Suprapubic skin (tissue), 4 donors: ENCODE measurements around the gene CSMD2.

Source experiments
- EP300 ChIP-seq: sonication (generic); formaldehyde crosslinking; IDR thresholded peaks from one replicate; pipeline ENCODE4 v1.6.1; 2017; ENCODE audit warnings: antibody characterized with exemption
- POLR2A ChIP-seq, 2 donors: fragments of 450-650 bp; IDR thresholded peaks; one replicate each; pipeline ENCODE4 v1.6.1; 2017; ENCODE audit warnings: antibody characterized with exemption in 2 of 2, mild to moderate bottlenecking in 2 of 2, moderate library complexity in 2 of 2
- POLR2AphosphoS5 ChIP-seq, 3 donors: sonication (generic); formaldehyde crosslinking; IDR thresholded peaks; one replicate each; pipeline ENCODE4 v1.6.1; 2017; ENCODE audit warnings: antibody characterized with exemption in 3 of 3
- TF ChIP-seq, protein P1 (sequence below), 2 donors: fragments of 200-600 bp in 1 of 2; fragments of 450-650 bp in 1 of 2; sonication (generic) in 1 of 2; IDR thresholded peaks; one replicate each; pipeline ENCODE4 v1.5.1; 2016 to 2019; ENCODE audit warnings: antibody characterized with exemption in 2 of 2, mild to moderate bottlenecking in 1 of 2, moderate library complexity in 1 of 2

DNA sequence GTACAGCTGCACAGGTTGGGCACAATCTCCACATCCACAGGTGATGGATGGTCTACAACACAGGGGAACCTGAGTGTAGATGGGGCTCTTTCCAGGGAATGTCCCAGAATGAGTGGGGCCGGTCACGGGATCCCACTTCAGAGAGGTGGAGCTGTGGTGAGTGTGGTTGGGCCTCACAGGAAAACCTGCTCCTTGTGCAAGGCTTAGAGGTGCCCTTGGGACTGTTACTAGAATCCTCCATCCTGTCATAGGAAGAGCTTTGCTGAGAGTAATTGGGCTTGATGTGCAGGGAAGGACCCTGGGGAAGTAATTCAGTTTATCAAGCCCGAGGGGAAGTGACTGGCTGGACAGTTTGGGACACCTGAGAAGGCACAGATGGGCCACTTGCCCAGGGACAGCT lies 554.6 kb downstream of the CSMD2 start:
- TF ChIP-seq EP300: no peak
- TF ChIP-seq, protein P1, sequence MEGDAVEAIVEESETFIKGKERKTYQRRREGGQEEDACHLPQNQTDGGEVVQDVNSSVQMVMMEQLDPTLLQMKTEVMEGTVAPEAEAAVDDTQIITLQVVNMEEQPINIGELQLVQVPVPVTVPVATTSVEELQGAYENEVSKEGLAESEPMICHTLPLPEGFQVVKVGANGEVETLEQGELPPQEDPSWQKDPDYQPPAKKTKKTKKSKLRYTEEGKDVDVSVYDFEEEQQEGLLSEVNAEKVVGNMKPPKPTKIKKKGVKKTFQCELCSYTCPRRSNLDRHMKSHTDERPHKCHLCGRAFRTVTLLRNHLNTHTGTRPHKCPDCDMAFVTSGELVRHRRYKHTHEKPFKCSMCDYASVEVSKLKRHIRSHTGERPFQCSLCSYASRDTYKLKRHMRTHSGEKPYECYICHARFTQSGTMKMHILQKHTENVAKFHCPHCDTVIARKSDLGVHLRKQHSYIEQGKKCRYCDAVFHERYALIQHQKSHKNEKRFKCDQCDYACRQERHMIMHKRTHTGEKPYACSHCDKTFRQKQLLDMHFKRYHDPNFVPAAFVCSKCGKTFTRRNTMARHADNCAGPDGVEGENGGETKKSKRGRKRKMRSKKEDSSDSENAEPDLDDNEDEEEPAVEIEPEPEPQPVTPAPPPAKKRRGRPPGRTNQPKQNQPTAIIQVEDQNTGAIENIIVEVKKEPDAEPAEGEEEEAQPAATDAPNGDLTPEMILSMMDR (IDR thresholded peaks at IDR 0.05): no peak
- TF ChIP-seq POLR2A (IDR thresholded peaks at IDR 0.05): no peak
- no peak for TF ChIP-seq POLR2AphosphoS5 (IDR thresholded peaks at IDR 0.05)
